H1 (cell line): ENCODE measurements around the gene BCL2L14. TPM values are rescaled to one million over a fixed set of nuclear protein-coding genes. Genes with fewer than 3 reads are reported as not detected.

Source experiments
- CTCF ChIA-PET: fragments of 300-600 bp; sonication (Branson Sonifier 250); formaldehyde crosslinking; loops from one replicate; lab custom pipeline; 2021; ENCODE audit not compliant: partially characterized antibody; lab: Charles Lee
- POLR2A ChIA-PET: fragments of 300-600 bp; sonication (Branson Sonifier 250); formaldehyde crosslinking; loops from one replicate; lab custom pipeline; 2021; ENCODE audit warnings: inconsistent platforms; ENCODE audit not compliant: partially characterized antibody; lab: Charles Lee
- DNase-seq, 2 experiments: peaks; one replicate each; pipeline versions ENCODE4 v3.0.0 to v3.0.0-alpha.2; 2010 to 2022; ENCODE audit warnings: low spot score in 2 of 2, low read depth in 1 of 2, mixed read lengths in 1 of 2
- FAIRE-seq: peaks from 2 replicates; lab custom pipeline; 2011; peaks lifted over from hg19 to GRCh38; lab: Jason Lieb, UNC
- H2AFZ ChIP-seq: 2 replicates; pipeline ENCODE4 v1.8.1; 2012; ENCODE audit warnings: low read length, inconsistent platforms
- H2AK5ac ChIP-seq: 2 replicates; pipeline ENCODE4 v1.6.1; 2013; ENCODE audit warnings: low read depth, low read length
- H2BK120ac ChIP-seq: replicated peaks from 2 replicates; pipeline ENCODE3; 2013; ENCODE audit warnings: low read depth, low read length, inconsistent platforms
- H2BK12ac ChIP-seq: 2 replicates; pipeline ENCODE4 v1.6.1; 2013; ENCODE audit warnings: low read depth, low read length
- H2BK15ac ChIP-seq: 2 replicates; pipeline ENCODE4 v1.6.1; 2013; ENCODE audit warnings: low read length
- H2BK20ac ChIP-seq: 2 replicates; pipeline ENCODE4 v1.6.1; 2013; ENCODE audit warnings: low read length
- H2BK5ac ChIP-seq: 2 replicates; pipeline ENCODE4 v1.6.1; 2013; ENCODE audit warnings: low read depth, low read length
- H3K14ac ChIP-seq: 2 replicates; pipeline ENCODE4 v1.6.1; 2013; ENCODE audit warnings: inconsistent platforms; ENCODE audit not compliant: insufficient read length
- H3K18ac ChIP-seq: 2 replicates; pipeline ENCODE4 v1.6.1; 2013; ENCODE audit warnings: low read length; ENCODE audit errors: extremely low read depth
- H3K23ac ChIP-seq: 2 replicates; pipeline ENCODE4 v1.6.1; 2013; ENCODE audit warnings: inconsistent platforms; ENCODE audit not compliant: insufficient read length
- H3K23me2 ChIP-seq: 2 replicates; pipeline ENCODE4 v1.6.1; 2013; ENCODE audit warnings: low read depth, low read length
- H3K27ac ChIP-seq: 2 replicates; pipeline ENCODE4 v1.6.1; 2011; ENCODE audit warnings: low read depth, low read length, inconsistent platforms
- H3K27me3 ChIP-seq, 4 experiments: replicated peaks in 1 of 4; 1 replicate in 1 of 4; 2 replicates in 3 of 4; pipeline versions ENCODE4 v1.6.1 to v1.8.1; 2011 to 2013; ENCODE audit warnings: low read length in 3 of 4, mild to moderate bottlenecking in 3 of 4, inconsistent platforms in 2 of 4, mixed read lengths in 2 of 4, moderate library complexity in 1 of 4; ENCODE audit not compliant: control insufficient read depth in 3 of 4, insufficient read depth in 3 of 4; ENCODE audit errors: extremely low read depth in 1 of 4
- H3K36me3 ChIP-seq, 4 experiments: 2 replicates each; pipeline versions ENCODE4 v1.6.1 to v1.8.1; 2011 to 2013; ENCODE audit warnings: mild to moderate bottlenecking in 4 of 4, low read length in 3 of 4, moderate library complexity in 2 of 4, control low read depth in 1 of 4, inconsistent platforms in 1 of 4; ENCODE audit not compliant: insufficient read depth in 4 of 4, control insufficient read depth in 2 of 4
- H3K4ac ChIP-seq: replicated peaks from 2 replicates; pipeline ENCODE3; 2013; ENCODE audit warnings: low read length, low read depth, mixed read lengths, inconsistent platforms; ENCODE audit not compliant: insufficient read length
- H3K4me1 ChIP-seq, 4 experiments: replicated peaks in 1 of 4; 1 replicate in 1 of 4; 2 replicates in 3 of 4; pipeline versions ENCODE4 v1.6.1 to v1.8.1; 2011 to 2013; ENCODE audit warnings: low read length in 3 of 4, inconsistent platforms in 2 of 4, mixed read lengths in 1 of 4; ENCODE audit not compliant: insufficient read depth in 4 of 4, control insufficient read depth in 3 of 4
- H3K4me2 ChIP-seq, 2 experiments: 2 replicates each; pipeline versions ENCODE4 v1.6.1 to v1.8.1; 2011 to 2013; ENCODE audit warnings: low read depth in 2 of 2, low read length in 2 of 2, control low read depth in 1 of 2, inconsistent platforms in 1 of 2, mild to moderate bottlenecking in 1 of 2; ENCODE audit not compliant: insufficient read depth in 1 of 2
- H3K4me3 ChIP-seq, 4 experiments: fragments of 200-600, 300-600 bp in 1 of 4; sonication (generic), shearing (Covaris generic), sonication (Bioruptor Twin) in 1 of 4; 2 replicates each; pipeline versions ENCODE4 v1.5.1 to v1.8.1; 2011 to 2016; ENCODE audit warnings: low read length in 4 of 4, low read depth in 3 of 4, control low read depth in 2 of 4, inconsistent platforms in 2 of 4, mild to moderate bottlenecking in 2 of 4, mixed read lengths in 1 of 4, moderate library complexity in 1 of 4; ENCODE audit not compliant: insufficient read depth in 2 of 4; ENCODE audit errors: extremely low read depth in 1 of 4
- H3K56ac ChIP-seq: replicated peaks from 2 replicates; pipeline ENCODE3; 2013; ENCODE audit warnings: low read depth, mild to moderate bottlenecking, mixed read lengths, low read length, inconsistent platforms; ENCODE audit not compliant: insufficient read length
- H3K79me1 ChIP-seq: 2 replicates; pipeline ENCODE4 v1.6.1; 2013; ENCODE audit warnings: low read depth, low read length, control low read depth
- H3K79me2 ChIP-seq, 2 experiments: 2 replicates each; pipeline versions ENCODE4 v1.6.1 to v1.8.1; 2012 to 2013; ENCODE audit warnings: low read length in 2 of 2, mild to moderate bottlenecking in 2 of 2, inconsistent platforms in 1 of 2; ENCODE audit not compliant: insufficient read depth in 2 of 2, control insufficient read depth in 1 of 2
- H3K9ac ChIP-seq, 4 experiments: replicated peaks in 1 of 4; 1 replicate in 1 of 4; 2 replicates in 3 of 4; pipeline versions ENCODE4 v1.6.1 to v1.8.1; 2011 to 2013; ENCODE audit warnings: low read depth in 3 of 4, low read length in 3 of 4, control low read depth in 2 of 4, mild to moderate bottlenecking in 2 of 4, moderate library complexity in 2 of 4, inconsistent platforms in 1 of 4; ENCODE audit errors: extremely low read depth in 1 of 4
- H3K9me3 ChIP-seq, 2 experiments: 2 replicates each; pipeline versions ENCODE4 v1.6.1 to v1.8.1; 2012 to 2013; ENCODE audit warnings: mild to moderate bottlenecking in 2 of 2, moderate library complexity in 2 of 2, control low read depth in 1 of 2, inconsistent platforms in 1 of 2, low read depth in 1 of 2, low read length in 1 of 2, mixed read lengths in 1 of 2; ENCODE audit not compliant: insufficient read depth in 2 of 2
- H4K20me1 ChIP-seq, 2 experiments: replicated peaks in 1 of 2; 2 replicates each; pipeline versions ENCODE3 to v1.8.1; 2011 to 2013; ENCODE audit warnings: inconsistent platforms in 2 of 2, low read length in 2 of 2, mild to moderate bottlenecking in 1 of 2; ENCODE audit not compliant: insufficient read depth in 2 of 2, control insufficient read depth in 1 of 2
- H4K5ac ChIP-seq: 2 replicates; pipeline ENCODE4 v1.6.1; 2013; ENCODE audit warnings: low read length, low read depth, mixed read lengths, inconsistent platforms; ENCODE audit not compliant: insufficient read length
- H4K8ac ChIP-seq: 2 replicates; pipeline ENCODE4 v1.8.0; 2013; ENCODE audit warnings: mild to moderate bottlenecking, moderate library complexity, low read length, inconsistent platforms; ENCODE audit not compliant: insufficient read depth; ENCODE audit errors: extremely low read depth
- H4K91ac ChIP-seq: replicated peaks from 2 replicates; pipeline ENCODE3; 2013; ENCODE audit warnings: low read length, mixed read lengths, inconsistent platforms; ENCODE audit not compliant: insufficient read length
- ASH2L ChIP-seq: fragments of 200-600, 300-600 bp; sonication (generic); IDR thresholded peaks from one replicate; pipeline ENCODE4 v1.7.1; 2017; ENCODE audit warnings: low read length
- BACH1 ChIP-seq: IDR thresholded peaks from 2 replicates; pipeline ENCODE4 v1.6.1; 2012; ENCODE audit warnings: low read length, improper control_type of control experiment
- CHD2 ChIP-seq: IDR thresholded peaks from 2 replicates; pipeline ENCODE4 v1.6.1; 2012; ENCODE audit warnings: low read length, improper control_type of control experiment
- CTBP2 ChIP-seq: IDR thresholded peaks from 2 replicates; pipeline ENCODE4 v1.7.0; 2011; ENCODE audit warnings: borderline replicate concordance, mild to moderate bottlenecking, moderate library complexity, mixed read lengths, low read length; ENCODE audit not compliant: insufficient read depth, insufficient read length
- FOSL1 ChIP-seq: IDR thresholded peaks from 2 replicates; pipeline ENCODE4 v1.6.1; 2011; ENCODE audit warnings: mild to moderate bottlenecking, low read depth, low read length, moderate library complexity; ENCODE audit not compliant: insufficient read depth
- HDAC2 ChIP-seq, 2 experiments: fragments of 300-600 bp in 1 of 2; sonication (generic) in 1 of 2; IDR thresholded peaks; 2 replicates each; pipeline ENCODE4 v1.6.1; 2011 to 2012; ENCODE audit warnings: low read depth in 2 of 2, low read length in 2 of 2, mild to moderate bottlenecking in 2 of 2, moderate library complexity in 2 of 2, borderline replicate concordance in 1 of 2, inconsistent platforms in 1 of 2
- JUND ChIP-seq: IDR thresholded peaks from 2 replicates; pipeline ENCODE4 v1.6.1; 2011; ENCODE audit warnings: mild to moderate bottlenecking, improper control_type of control experiment, low read length
- KDM1A ChIP-seq: fragments of 200-600, 300-600 bp; sonication (generic); IDR thresholded peaks from 2 replicates; pipeline ENCODE4 v1.7.1; 2016; ENCODE audit warnings: mild to moderate bottlenecking, low read length, borderline replicate concordance
- SAP30 ChIP-seq: fragments of 300-600 bp; sonication (generic); IDR thresholded peaks from 2 replicates; pipeline ENCODE4 v1.7.1; 2012; ENCODE audit warnings: low read length, moderate library complexity, mild to moderate bottlenecking, inconsistent platforms; ENCODE audit not compliant: insufficient read depth, insufficient replicate concordance
- SP4 ChIP-seq: IDR thresholded peaks from 2 replicates; pipeline ENCODE4 v1.6.1; 2012; ENCODE audit warnings: low read length, inconsistent platforms
- WGBS, 2 experiments: shearing (Covaris generic) in 1 of 2; methylation state at CpG; one replicate each; pipeline versions ENCODE4 v1.1.6 to v1.1.7; 2013 to 2015; ENCODE audit warnings: low lambda C conversion rate in 2 of 2, mixed read lengths in 2 of 2, inconsistent platforms in 1 of 2, low coverage in 1 of 2, missing lambda C conversion rate in 1 of 2; ENCODE audit not compliant: insufficient replicate concordance in 2 of 2, insufficient coverage in 1 of 2, insufficient read length in 1 of 2; ENCODE audit errors: extremely low coverage in 1 of 2, missing lambda C conversion rate in 1 of 2; 5-methylcytosine and 5-hydroxymethylcytosine counted together
- polyA plus RNA-seq, 7 experiments: library from polyadenylated mRNA; depleted of rRNA in 3 of 7; stranded (reverse) in 5 of 7; unstranded in 2 of 7; fragments of >200 nt in 5 of 7; fragments of 200-250 nt in 2 of 7; gene quantifications; 1 replicate in 5 of 7; 2 replicates in 1 of 7; 4 replicates in 1 of 7; pipeline versions ENCODE4 v1.2.1 to v1.2.3, GENCODE V29; 2011 to 2013; ENCODE audit warnings: missing spikeins in 2 of 7, mixed read lengths in 2 of 7
- total RNA-seq: library from RNA; stranded (reverse); fragmentation: NEBNext Ultra II Directional; extraction: Animal tissue kit (Norgen Biotek cat#: 25700); gene quantifications from 2 replicates; pipeline ENCODE4 v1.2.1, GENCODE V29; 2021

BCL2L14 gene
- total and polyA plus RNA-seq, 2 of the 8 experiments (the other 6 are each of a cell fraction or from before 2014, with no cell fraction given), result 0.80 to 2.4 TPM

DNA sequence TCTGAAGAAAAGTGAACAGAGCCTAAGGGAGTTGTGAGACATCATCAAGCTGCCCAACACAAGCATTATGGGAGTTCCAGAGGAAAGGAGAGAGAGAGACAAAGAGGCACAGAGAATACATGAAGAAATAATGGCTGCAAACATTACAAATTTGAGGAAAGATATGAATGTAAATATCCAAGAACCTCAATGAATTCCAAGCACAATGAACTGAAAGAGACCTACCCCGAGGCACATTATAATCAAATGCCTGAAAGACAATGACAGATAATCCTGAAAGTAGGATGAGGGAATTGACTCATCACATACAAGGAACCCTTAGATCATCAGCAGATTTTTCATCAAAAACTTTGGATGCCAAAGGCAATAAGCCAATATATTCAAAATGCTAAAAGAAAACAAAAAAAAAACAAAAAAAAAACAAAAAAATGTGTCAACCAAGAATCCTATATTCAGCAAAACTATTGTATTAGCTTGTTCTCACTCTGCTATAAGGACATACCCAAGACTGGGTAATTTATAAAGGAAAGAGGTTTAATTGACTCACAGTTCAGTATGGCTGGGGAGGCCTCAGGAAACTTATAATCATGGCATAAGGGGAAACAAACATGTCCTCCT lies 37.8 kb downstream of the BCL2L14 start:
- H3K36me3 ChIP-seq, result no peaks in the 10 kb centered on the region; a peak in 1 of 8 replicates
- POLR2A ChIA-PET, result interaction anchor here (1.9 kb wide), 1 partner anchor 10 kb away, joined by 8 read pairs; no protein-coding TSS in a partner anchor
- no peak overlapping the region for H2BK20ac ChIP-seq
- TF ChIP-seq ASH2L (no peak), CHD2 (no peak), FOSL1 (no peak), JUND (no peak), SP4 (no peak), HDAC2 (IDR thresholded peaks at IDR 0.05; ENCODE audit: borderline replicate concordance in 1 of 2, low read depth in 2 of 2, low read length in 2 of 2) (no peak), CTBP2 (no peak), SAP30 (no peak), BACH1 (no peak), KDM1A (no peak)
- DNase-seq, result no peak
- CTCF ChIA-PET, result interaction anchor here (1.5 kb wide), 1 partner anchor 219 kb away, joined by 3 read pairs; no protein-coding TSS in a partner anchor
- H3K18ac ChIP-seq, result no peak overlapping the region
- H4K20me1 ChIP-seq, result no peaks in the 10 kb centered on the region
- no peak overlapping the region for H4K5ac ChIP-seq
- no peaks in the 10 kb centered on the region for H3K79me2 ChIP-seq
- no peak overlapping the region for H3K9ac ChIP-seq
- no peak overlapping the region for H2BK12ac ChIP-seq
- no peak overlapping the region for H2BK120ac ChIP-seq
- no peak overlapping the region for H2AK5ac ChIP-seq
- H2AFZ ChIP-seq, result no peak overlapping the region
- no peaks in the 10 kb centered on the region for H3K27me3 ChIP-seq
- no peak overlapping the region for H3K4me2 ChIP-seq
- no peaks in the 10 kb centered on the region for H3K4me1 ChIP-seq
- H2BK5ac ChIP-seq, result no peak overlapping the region
- H2BK15ac ChIP-seq, result no peak overlapping the region
- no peaks in the 10 kb centered on the region; the same call in 1 of the 2 replicates for H3K23me2 ChIP-seq
- H3K14ac ChIP-seq, result no peak overlapping the region
- H3K56ac ChIP-seq, result no peak overlapping the region
- no peak for FAIRE-seq
- H3K9me3 ChIP-seq, result peaks cover 0 to 2% of the 10 kb centered on the region in 2 experiments; a peak in 1 of 4 replicates
- H3K23ac ChIP-seq, result no peak overlapping the region
- WGBS, 2 experiments, result 90% methylated on average over 1 of the region's 1 CpG; no CpG with 5 or more reads in 1 of the 2 experiments
- H3K4ac ChIP-seq, result no peak overlapping the region
- no peak overlapping the region for H4K8ac ChIP-seq
- H3K4me3 ChIP-seq, result no peak overlapping the region
- no peaks in the 10 kb centered on the region for H3K79me1 ChIP-seq
- no peak overlapping the region for H4K91ac ChIP-seq
- H3K27ac ChIP-seq, result no peak overlapping the region
